Measurements from ENCODE around the gene AKAP12.
"Not testable (repeated sequence)": the region's sequence is repeated elsewhere in the genome, so short reads cannot be mapped to it uniquely, and the experiment has no call there.

AKAP12 gene

GRCh38 chr6:151313066-151313491 is 73.3 kb downstream of the AKAP12 start:
- DNase-seq, result no peak

GRCh38 chr6:151315661-151316060 is 75.9 kb downstream of the AKAP12 start:
- not testable (repeated sequence) for H3K79me2 ChIP-seq (ENCODE audit: insufficient read depth, low read length); H3K36me3 ChIP-seq (ENCODE audit: insufficient read depth, low read length); H3K4me2 ChIP-seq (ENCODE audit: insufficient read depth, low read length); ATAC-seq (ENCODE audit: insufficient read depth, low read depth); H3K9ac ChIP-seq (ENCODE audit: low read depth, low read length); DNase-seq; H2AFZ ChIP-seq (ENCODE audit: low read depth, low read length); H3K27ac ChIP-seq (ENCODE audit: low read length); H3K27me3 ChIP-seq (ENCODE audit: insufficient read depth, low read length, poor library complexity); H4K20me1 ChIP-seq (ENCODE audit: insufficient read depth, low read length); H3K9me3 ChIP-seq (ENCODE audit: insufficient read depth, low read length, severe bottlenecking); H3K4me3 ChIP-seq (ENCODE audit: low read depth in 1 of 2, low read length in 2 of 2); H3K4me1 ChIP-seq (ENCODE audit: insufficient read depth, low read length)

More at GRCh38 chr6:151313066-151313491, 73.3 kb downstream of the AKAP12 start:
- H3K27me3 ChIP-seq (ENCODE audit: insufficient read depth, low read length, poor library complexity), result no peaks in the 10 kb centered on the region
- TF ChIP-seq EZH2 (IDR thresholded peaks at IDR 0.05; ENCODE audit: borderline replicate concordance, low read depth, low read length, severe bottlenecking), result no peak
- no peak for TF ChIP-seq CTCF (IDR thresholded peaks at IDR 0.05; ENCODE audit: borderline replicate concordance, extremely low read depth, low read length, poor library complexity, severe bottlenecking)
- no peak overlapping the region for H2AFZ ChIP-seq (ENCODE audit: low read depth, low read length)
- H4K20me1 ChIP-seq (ENCODE audit: insufficient read depth, low read length), result no peaks in the 10 kb centered on the region
- no peaks in the 10 kb centered on the region for H3K36me3 ChIP-seq (ENCODE audit: insufficient read depth, low read length)
- H3K9me3 ChIP-seq (ENCODE audit: insufficient read depth, low read length, severe bottlenecking), result no peaks in the 10 kb centered on the region
- no peak for ATAC-seq (ENCODE audit: insufficient read depth, low read depth)
- no peak overlapping the region for H3K4me2 ChIP-seq (ENCODE audit: insufficient read depth, low read length)
- no peaks in the 10 kb centered on the region for H3K4me1 ChIP-seq (ENCODE audit: insufficient read depth, low read length)
- H3K4me3 ChIP-seq (ENCODE audit: low read depth in 1 of 2, low read length in 2 of 2), result no peak overlapping the region
- no peak overlapping the region for H3K9ac ChIP-seq (ENCODE audit: low read depth, low read length)
- H3K27ac ChIP-seq (ENCODE audit: low read length), result no peak overlapping the region
- H3K79me2 ChIP-seq (ENCODE audit: insufficient read depth, low read length), result no peaks in the 10 kb centered on the region

GRCh38 chr6:151317103-151317994 is 77.6 kb downstream of the AKAP12 start:
- Histone ChIP-seq H3K36me3 (ENCODE audit: insufficient read depth, low read length) (no peaks in the 10 kb centered on the region), H3K4me3 (ENCODE audit: low read depth in 1 of 2, low read length in 2 of 2) (no peak overlapping the region), H3K9me3 (ENCODE audit: insufficient read depth, low read length, severe bottlenecking) (no peaks in the 10 kb centered on the region), H3K27ac (ENCODE audit: low read length) (no peak overlapping the region), H3K4me2 (ENCODE audit: insufficient read depth, low read length) (no peak overlapping the region), H3K4me1 (ENCODE audit: insufficient read depth, low read length) (no peaks in the 10 kb centered on the region), H3K79me2 (ENCODE audit: insufficient read depth, low read length) (no peaks in the 10 kb centered on the region), H3K27me3 (ENCODE audit: insufficient read depth, low read length, poor library complexity) (no peaks in the 10 kb centered on the region), H3K9ac (ENCODE audit: low read depth, low read length) (no peak overlapping the region), H2AFZ (ENCODE audit: low read depth, low read length) (no peak overlapping the region), H4K20me1 (ENCODE audit: insufficient read depth, low read length) (no peaks in the 10 kb centered on the region)
- no peak for DNase-seq
- ATAC-seq (ENCODE audit: insufficient read depth, low read depth), result no peak
- no peak for TF ChIP-seq EZH2 (IDR thresholded peaks at IDR 0.05; ENCODE audit: borderline replicate concordance, low read depth, low read length, severe bottlenecking)
- no peak for TF ChIP-seq CTCF (IDR thresholded peaks at IDR 0.05; ENCODE audit: borderline replicate concordance, extremely low read depth, low read length, poor library complexity, severe bottlenecking)

- no peak for TF ChIP-seq EZH2 (IDR thresholded peaks at IDR 0.05; ENCODE audit: borderline replicate concordance, low read depth, low read length, severe bottlenecking)
- TF ChIP-seq CTCF (IDR thresholded peaks at IDR 0.05; ENCODE audit: borderline replicate concordance, extremely low read depth, low read length, poor library complexity, severe bottlenecking), result no peak
- Histone ChIP-seq H3K4me2 (ENCODE audit: insufficient read depth, low read length) (no peak overlapping the region), H3K27ac (ENCODE audit: low read length) (no peak overlapping the region), H2AFZ (ENCODE audit: low read depth, low read length) (no peak overlapping the region), H3K27me3 (ENCODE audit: insufficient read depth, low read length, poor library complexity) (no peaks in the 10 kb centered on the region), H3K36me3 (ENCODE audit: insufficient read depth, low read length) (no peaks in the 10 kb centered on the region), H3K9me3 (ENCODE audit: insufficient read depth, low read length, severe bottlenecking) (no peaks in the 10 kb centered on the region), H3K4me1 (ENCODE audit: insufficient read depth, low read length) (no peaks in the 10 kb centered on the region), H3K4me3 (ENCODE audit: low read depth in 1 of 2, low read length in 2 of 2) (no peak overlapping the region), H3K79me2 (ENCODE audit: insufficient read depth, low read length) (no peaks in the 10 kb centered on the region), H3K9ac (ENCODE audit: low read depth, low read length) (no peak overlapping the region), H4K20me1 (ENCODE audit: insufficient read depth, low read length) (no peaks in the 10 kb centered on the region)
- ATAC-seq (ENCODE audit: insufficient read depth, low read depth) (no peak), DNase-seq (no peak)
Observed at GRCh38 chr6:151317995-151318365, 78.2 kb downstream of the AKAP12 start.
